HG03378 (cell line): ENCODE results near the gene CENPX.

Source experiments
- ATAC-seq: cut with Tn5 transposase; IDR thresholded peaks from one replicate; pipeline ENCODE4 v1.9.1; 2021; ENCODE audit warnings: mild to moderate bottlenecking, moderate library complexity; ENCODE audit not compliant: unreplicated experiment

CENPX gene

GRCh38 chr17:82055023-82055964, 32.6 kb upstream of the CENPX start:
- no peak for ATAC-seq

GRCh38 chr17:82054351-82055022, 31.8 kb upstream of the CENPX start:
- no peak for ATAC-seq

- no peak for ATAC-seq
These were observed 31.0 kb upstream of the CENPX start for GRCh38 chr17:82053556-82054263.

- ATAC-seq, result no peak
These were observed 30.5 kb upstream of the CENPX start for GRCh38 chr17:82053130-82053529.

DNA sequence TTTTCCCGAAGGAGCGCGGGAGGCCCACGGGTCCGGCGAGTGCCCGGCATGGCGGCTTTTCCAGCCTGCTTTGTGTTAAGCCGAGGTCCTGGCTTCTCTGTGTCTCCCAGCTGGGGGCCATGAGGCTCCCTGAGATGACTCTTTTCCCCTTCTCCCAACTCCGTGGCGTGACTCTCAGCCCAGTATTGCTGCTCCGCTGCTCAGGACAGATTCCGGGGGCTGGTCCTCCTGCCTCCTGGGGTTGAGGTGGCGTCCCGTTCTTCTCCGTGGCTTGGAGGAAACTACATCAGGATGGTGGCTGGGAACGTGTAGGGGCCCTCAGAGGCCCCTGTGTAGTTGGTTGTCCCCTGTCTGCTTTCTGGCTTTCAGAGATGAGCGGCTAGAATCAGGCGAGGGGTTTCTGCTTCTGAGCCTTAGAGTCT, 30.0 kb upstream of the CENPX start:
- ATAC-seq, result no peak

GRCh38 chr17:82051776-82052637, 29.3 kb upstream of the CENPX start, which contains the start of the genes GPS1 and RFNG:
GPS1 (plus strand) TSS chr17:82051898; CDS start chr17:82051932, 34 bp downstream.
RFNG (minus strand) TSS chr17:82051811; CDS start chr17:82051766, 45 bp downstream.
- ATAC-seq, result no peak

GRCh38 chr17:82050761-82051641, 28.3 kb upstream of the CENPX start:
- ATAC-seq, result no peak

DNA sequence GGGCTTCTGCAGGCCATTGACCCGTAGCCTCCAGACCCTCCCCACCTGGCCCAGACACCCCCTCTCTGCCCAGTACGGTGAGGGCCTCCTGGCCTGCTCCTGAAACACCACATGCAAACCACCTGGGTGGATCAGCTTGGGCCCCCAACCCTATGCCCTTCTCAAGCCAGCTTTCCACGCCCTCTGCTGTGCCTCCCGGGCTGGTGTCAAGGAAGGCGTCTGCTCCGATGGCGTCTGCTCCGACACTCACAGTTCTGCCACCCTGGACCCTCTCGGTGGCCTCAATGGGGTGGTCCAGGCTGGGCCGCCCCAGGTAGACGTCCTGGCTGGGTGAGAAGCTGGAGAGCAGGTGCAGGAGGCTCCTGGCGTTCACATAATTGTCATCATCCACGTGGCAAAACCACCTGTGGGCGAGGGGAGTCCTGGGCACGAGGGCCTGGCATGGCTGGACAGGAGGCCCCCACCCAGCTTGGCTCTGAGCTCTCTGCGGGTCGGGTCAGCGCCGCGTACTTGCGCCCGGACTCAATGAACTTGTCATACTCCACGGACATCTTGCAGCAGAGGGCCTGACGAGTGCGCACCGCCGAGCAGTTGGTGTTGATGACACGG, 27.6 kb upstream of the CENPX start:
- no peak for ATAC-seq

DNA sequence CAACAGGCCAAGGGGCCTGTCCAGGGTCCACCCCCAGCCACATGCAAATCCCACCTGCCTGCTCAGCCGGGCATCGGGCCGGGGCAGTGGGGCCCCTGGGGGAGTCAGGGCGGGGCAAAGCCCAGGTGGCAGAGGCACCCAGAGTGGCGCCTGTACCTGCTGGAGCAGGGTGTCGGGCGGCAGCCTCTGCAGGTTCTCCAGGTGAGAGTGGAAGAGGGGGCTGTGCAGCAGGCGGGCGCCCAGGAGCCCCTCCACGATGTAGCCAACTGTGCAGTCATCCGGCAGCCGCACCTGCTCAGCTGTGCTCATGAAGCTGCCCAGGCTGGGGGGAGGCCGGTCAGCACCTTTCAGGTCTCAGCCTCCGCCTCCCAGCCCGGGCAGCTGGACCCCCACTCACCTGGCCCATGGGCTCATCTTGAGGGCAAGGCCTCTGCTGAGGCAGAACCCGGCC, 26.9 kb upstream of the CENPX start:
- ATAC-seq, result no peak

DNA sequence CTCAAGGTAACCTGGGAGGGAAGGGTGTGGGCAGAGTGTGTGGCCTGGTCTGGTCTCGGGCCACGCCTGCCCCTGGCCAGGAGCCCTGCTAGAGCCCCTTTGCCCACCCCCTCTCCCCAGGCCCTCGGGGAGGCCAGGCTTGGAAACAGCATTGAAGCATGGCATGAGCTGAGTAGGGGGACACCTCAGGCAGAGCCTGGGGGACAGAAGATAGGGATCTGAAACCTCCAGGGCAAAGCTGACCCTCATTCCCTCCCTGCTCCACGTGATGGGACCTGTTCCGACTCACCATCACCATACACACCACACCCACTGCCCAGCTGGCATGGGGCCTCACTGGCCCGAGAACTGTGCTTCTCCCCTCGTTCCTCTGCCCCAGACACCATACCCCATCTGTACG, 26.4 kb upstream of the CENPX start:
- ATAC-seq, result no peak

GRCh38 chr17:82048571-82048971, 25.9 kb upstream of the CENPX start:
- no peak for ATAC-seq

- no peak for ATAC-seq
These were observed 25.4 kb upstream of the CENPX start for GRCh38 chr17:82047914-82048570.

GRCh38 chr17:82047379-82047778, 24.7 kb upstream of the CENPX start:
- no peak for ATAC-seq

DNA sequence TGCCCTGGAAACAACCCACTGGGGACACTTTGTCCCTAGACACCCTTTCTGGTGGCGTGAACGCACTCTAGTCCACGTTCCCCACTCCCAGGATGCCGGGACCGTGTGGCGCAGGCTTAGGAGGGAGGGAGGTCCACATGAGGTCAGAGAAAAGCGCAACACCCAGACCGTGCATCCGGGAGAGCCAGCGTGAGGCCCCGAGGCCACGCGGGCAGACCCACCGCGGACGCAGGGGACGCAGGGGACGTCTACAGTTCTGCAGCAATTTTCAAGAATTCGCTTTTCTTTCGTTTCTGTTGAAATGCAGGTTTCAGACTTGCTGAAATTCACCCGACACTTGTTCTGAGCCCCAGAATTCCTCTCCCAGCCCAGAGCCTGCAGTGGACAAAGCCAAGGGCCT, 24.2 kb upstream of the CENPX start:
- ATAC-seq, result no peak

GRCh38 chr17:82045936-82046484, 23.3 kb upstream of the CENPX start:
- no peak for ATAC-seq

DNA sequence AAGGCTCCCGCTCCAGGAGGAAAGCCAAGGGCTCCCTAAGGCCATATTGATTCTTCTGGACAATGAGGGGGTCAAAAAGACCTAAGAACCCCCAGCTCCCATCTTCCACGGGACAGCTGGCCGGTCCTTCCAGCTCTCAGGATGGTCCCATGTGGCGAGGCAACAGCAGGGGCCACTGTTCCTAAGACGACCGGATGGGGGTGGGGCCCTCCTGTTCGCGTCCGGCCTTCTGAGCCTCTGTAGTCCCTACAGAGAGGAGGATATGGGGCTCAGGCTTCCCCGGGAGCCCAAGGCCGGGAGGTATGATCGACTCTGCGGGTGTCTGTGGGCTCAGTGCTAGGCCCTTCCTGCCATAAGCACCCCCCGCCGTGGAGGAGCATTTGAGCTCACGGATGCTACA, 20.8 kb upstream of the CENPX start:
- ATAC-seq, result no peak

DNA sequence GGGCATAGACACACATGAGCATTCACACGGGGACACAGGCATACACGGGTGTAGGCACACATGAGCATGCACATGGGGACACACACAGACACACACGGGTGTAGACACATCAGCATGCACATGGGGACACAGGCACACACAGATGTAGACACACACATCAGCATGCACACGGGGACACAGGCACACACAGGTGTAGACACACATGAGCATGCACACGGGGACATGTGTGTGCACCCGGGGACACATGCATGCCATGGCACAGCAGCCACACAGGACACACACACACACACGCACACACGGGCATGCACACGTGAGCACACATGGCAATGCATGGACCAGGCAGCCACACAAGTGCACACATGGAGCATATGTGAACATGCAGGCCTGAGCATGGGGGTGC, 20.0 kb upstream of the CENPX start:
- no peak for ATAC-seq
